Measurements from ENCODE around the gene GLYR1.

GRCh38 chr16:4755687-4756086 lies 91.4 kb downstream of the GLYR1 start:
- TF ChIP-seq CTCF (IDR thresholded peaks at IDR 0.05; ENCODE audit: low read depth, low read length, missing input control) (no peak), GABPA (IDR thresholded peaks at IDR 0.05 in 1 of 2, conservative IDR thresholded peaks at IDR 0.05 in 1 of 2) (no peak), YY1 (IDR thresholded peaks at IDR 0.05) (no peak), JUND (IDR thresholded peaks at IDR 0.05) (no peak), ZBTB33 (IDR thresholded peaks at IDR 0.05) (no peak), EGR1 (IDR thresholded peaks at IDR 0.05; ENCODE audit: low read depth in 2 of 2) (no peak), SP1 (IDR thresholded peaks at IDR 0.05) (no peak), TAF1 (conservative IDR thresholded peaks at IDR 0.05) (no peak), RAD21 (IDR thresholded peaks at IDR 0.05) (no peak)
- TF ChIP-seq, protein P1, sequence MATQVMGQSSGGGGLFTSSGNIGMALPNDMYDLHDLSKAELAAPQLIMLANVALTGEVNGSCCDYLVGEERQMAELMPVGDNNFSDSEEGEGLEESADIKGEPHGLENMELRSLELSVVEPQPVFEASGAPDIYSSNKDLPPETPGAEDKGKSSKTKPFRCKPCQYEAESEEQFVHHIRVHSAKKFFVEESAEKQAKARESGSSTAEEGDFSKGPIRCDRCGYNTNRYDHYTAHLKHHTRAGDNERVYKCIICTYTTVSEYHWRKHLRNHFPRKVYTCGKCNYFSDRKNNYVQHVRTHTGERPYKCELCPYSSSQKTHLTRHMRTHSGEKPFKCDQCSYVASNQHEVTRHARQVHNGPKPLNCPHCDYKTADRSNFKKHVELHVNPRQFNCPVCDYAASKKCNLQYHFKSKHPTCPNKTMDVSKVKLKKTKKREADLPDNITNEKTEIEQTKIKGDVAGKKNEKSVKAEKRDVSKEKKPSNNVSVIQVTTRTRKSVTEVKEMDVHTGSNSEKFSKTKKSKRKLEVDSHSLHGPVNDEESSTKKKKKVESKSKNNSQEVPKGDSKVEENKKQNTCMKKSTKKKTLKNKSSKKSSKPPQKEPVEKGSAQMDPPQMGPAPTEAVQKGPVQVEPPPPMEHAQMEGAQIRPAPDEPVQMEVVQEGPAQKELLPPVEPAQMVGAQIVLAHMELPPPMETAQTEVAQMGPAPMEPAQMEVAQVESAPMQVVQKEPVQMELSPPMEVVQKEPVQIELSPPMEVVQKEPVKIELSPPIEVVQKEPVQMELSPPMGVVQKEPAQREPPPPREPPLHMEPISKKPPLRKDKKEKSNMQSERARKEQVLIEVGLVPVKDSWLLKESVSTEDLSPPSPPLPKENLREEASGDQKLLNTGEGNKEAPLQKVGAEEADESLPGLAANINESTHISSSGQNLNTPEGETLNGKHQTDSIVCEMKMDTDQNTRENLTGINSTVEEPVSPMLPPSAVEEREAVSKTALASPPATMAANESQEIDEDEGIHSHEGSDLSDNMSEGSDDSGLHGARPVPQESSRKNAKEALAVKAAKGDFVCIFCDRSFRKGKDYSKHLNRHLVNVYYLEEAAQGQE (IDR thresholded peaks at IDR 0.05) = no peak
- TF ChIP-seq, protein P2, sequence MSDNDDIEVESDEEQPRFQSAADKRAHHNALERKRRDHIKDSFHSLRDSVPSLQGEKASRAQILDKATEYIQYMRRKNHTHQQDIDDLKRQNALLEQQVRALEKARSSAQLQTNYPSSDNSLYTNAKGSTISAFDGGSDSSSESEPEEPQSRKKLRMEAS (IDR thresholded peaks at IDR 0.05) = no peak
